ENCODE measurements around the gene ABL1.

Gene ABL1

GRCh38 chr9:130820135-130820738 lies 14.8 kb upstream of the ABL1 start:
- H3K4me3 ChIP-seq (ENCODE audit: insufficient read depth, low read length, poor library complexity, severe bottlenecking) = no peak overlapping the region
- no peaks in the 10 kb centered on the region for H3K79me2 ChIP-seq (ENCODE audit: insufficient read depth, low read length)
- H3K27ac ChIP-seq (ENCODE audit: low read depth, low read length) = no peak overlapping the region
- H3K27me3 ChIP-seq (ENCODE audit: low read length) = no peaks in the 10 kb centered on the region
- no peaks in the 10 kb centered on the region for H3K9me3 ChIP-seq (ENCODE audit: insufficient read depth, low read length)
- no peaks in the 10 kb centered on the region; the same call in 1 of the 2 replicates for H4K20me1 ChIP-seq (ENCODE audit: low read depth, low read length)
- H3K9ac ChIP-seq (ENCODE audit: low read length) = no peak overlapping the region
- TF ChIP-seq EZH2phosphoT487 (conservative IDR thresholded peaks at IDR 0.05; ENCODE audit: low read length) (no peak), CTCF (IDR thresholded peaks at IDR 0.05; ENCODE audit: insufficient read depth, low read length, poor library complexity, severe bottlenecking) (no peak)
- H3K9me2 ChIP-seq (replicated peaks; ENCODE audit: insufficient read depth, low read length) = no peaks in the 10 kb centered on the region
- no peak overlapping the region for H2AFZ ChIP-seq (ENCODE audit: low read depth, low read length, severe bottlenecking)
- no peak overlapping the region for H3K4me2 ChIP-seq (ENCODE audit: low read depth, low read length, poor library complexity, severe bottlenecking)
- no peaks in the 10 kb centered on the region for H3K36me3 ChIP-seq (ENCODE audit: low read length)
- H3F3A ChIP-seq (ENCODE audit: insufficient read depth) = no peaks in the 10 kb centered on the region

GRCh38 chr9:130823435-130823834 lies 11.6 kb upstream of the ABL1 start:
- H3F3A ChIP-seq (ENCODE audit: insufficient read depth) = no peaks in the 10 kb centered on the region
- H3K4me3 ChIP-seq (ENCODE audit: insufficient read depth, low read length, poor library complexity, severe bottlenecking) = no peak overlapping the region
- no peaks in the 10 kb centered on the region for H3K79me2 ChIP-seq (ENCODE audit: insufficient read depth, low read length)
- H4K20me1 ChIP-seq (ENCODE audit: low read depth, low read length) = no peaks in the 10 kb centered on the region; the same call in 1 of the 2 replicates
- no peaks in the 10 kb centered on the region for H3K27me3 ChIP-seq (ENCODE audit: low read length)
- peaks cover 4% of the 10 kb centered on the region; the same call in 1 of the 2 replicates for H3K9me3 ChIP-seq (ENCODE audit: insufficient read depth, low read length)
- H3K9me2 ChIP-seq (replicated peaks; ENCODE audit: insufficient read depth, low read length) = no peaks in the 10 kb centered on the region
- TF ChIP-seq EZH2phosphoT487 (conservative IDR thresholded peaks at IDR 0.05; ENCODE audit: low read length) = no peak
- TF ChIP-seq CTCF (IDR thresholded peaks at IDR 0.05; ENCODE audit: insufficient read depth, low read length, poor library complexity, severe bottlenecking) = no peak
- no peak overlapping the region for H2AFZ ChIP-seq (ENCODE audit: low read depth, low read length, severe bottlenecking)
- H3K9ac ChIP-seq (ENCODE audit: low read length) = no peak overlapping the region
- no peak overlapping the region for H3K4me2 ChIP-seq (ENCODE audit: low read depth, low read length, poor library complexity, severe bottlenecking)
- H3K36me3 ChIP-seq (ENCODE audit: low read length) = no peaks in the 10 kb centered on the region
- H3K27ac ChIP-seq (ENCODE audit: low read depth, low read length) = no peak overlapping the region

- no peak overlapping the region for H3K4me3 ChIP-seq (ENCODE audit: insufficient read depth, low read length, poor library complexity, severe bottlenecking)
- H2AFZ ChIP-seq (ENCODE audit: low read depth, low read length, severe bottlenecking) = no peak overlapping the region
- no peak overlapping the region for H3K4me2 ChIP-seq (ENCODE audit: low read depth, low read length, poor library complexity, severe bottlenecking)
- no peak overlapping the region for H3K27ac ChIP-seq (ENCODE audit: low read depth, low read length)
- no peaks in the 10 kb centered on the region for H3F3A ChIP-seq (ENCODE audit: insufficient read depth)
- H4K20me1 ChIP-seq (ENCODE audit: low read depth, low read length) = no peaks in the 10 kb centered on the region; the same call in 1 of the 2 replicates
- H3K9me3 ChIP-seq (ENCODE audit: insufficient read depth, low read length) = peaks cover 10% of the 10 kb centered on the region; the same call in 1 of the 2 replicates
- no peaks in the 10 kb centered on the region for H3K9me2 ChIP-seq (replicated peaks; ENCODE audit: insufficient read depth, low read length)
- H3K36me3 ChIP-seq (ENCODE audit: low read length) = no peaks in the 10 kb centered on the region
- H3K27me3 ChIP-seq (ENCODE audit: low read length) = no peaks in the 10 kb centered on the region
- H3K9ac ChIP-seq (ENCODE audit: low read length) = no peak overlapping the region
- H3K79me2 ChIP-seq (ENCODE audit: insufficient read depth, low read length) = no peaks in the 10 kb centered on the region
- no peak for TF ChIP-seq CTCF (IDR thresholded peaks at IDR 0.05; ENCODE audit: insufficient read depth, low read length, poor library complexity, severe bottlenecking)
- TF ChIP-seq EZH2phosphoT487 (conservative IDR thresholded peaks at IDR 0.05; ENCODE audit: low read length) = no peak
Observed at GRCh38 chr9:130824079-130824478, 11.0 kb upstream of the ABL1 start.

Measured in SU-DHL-6 (cell line).